Stimulated activated CD4-positive, alpha-beta T cell treated with anti-CD3 and anti-CD28 coated beads, Interleukin-12 subunit alpha, Interleukin-12 subunit beta, amount 100 ng/mL, for 24 hours (primary cell): ENCODE results near the gene PCDHA3.
"Not testable (repeated sequence)": the region's sequence is repeated elsewhere in the genome, so short reads cannot be mapped to it uniquely, and the experiment has no call there.

Source experiments
- DNase-seq, 2 experiments: peaks; one replicate each; pipeline ENCODE4 v3.0.0-alpha.2; 2020; ENCODE audit warnings: low read depth in 2 of 2

Gene PCDHA3

GRCh38 chr5:140800816-140801493 is at the start of gene PCDHA3:
Gene PCDHA3 (plus strand): TSS chr5:140801057.
- no peak for DNase-seq

- DNase-seq, result no peak
Observed at GRCh38 chr5:140753561-140753960, 47.3 kb upstream of the PCDHA3 start.

DNA sequence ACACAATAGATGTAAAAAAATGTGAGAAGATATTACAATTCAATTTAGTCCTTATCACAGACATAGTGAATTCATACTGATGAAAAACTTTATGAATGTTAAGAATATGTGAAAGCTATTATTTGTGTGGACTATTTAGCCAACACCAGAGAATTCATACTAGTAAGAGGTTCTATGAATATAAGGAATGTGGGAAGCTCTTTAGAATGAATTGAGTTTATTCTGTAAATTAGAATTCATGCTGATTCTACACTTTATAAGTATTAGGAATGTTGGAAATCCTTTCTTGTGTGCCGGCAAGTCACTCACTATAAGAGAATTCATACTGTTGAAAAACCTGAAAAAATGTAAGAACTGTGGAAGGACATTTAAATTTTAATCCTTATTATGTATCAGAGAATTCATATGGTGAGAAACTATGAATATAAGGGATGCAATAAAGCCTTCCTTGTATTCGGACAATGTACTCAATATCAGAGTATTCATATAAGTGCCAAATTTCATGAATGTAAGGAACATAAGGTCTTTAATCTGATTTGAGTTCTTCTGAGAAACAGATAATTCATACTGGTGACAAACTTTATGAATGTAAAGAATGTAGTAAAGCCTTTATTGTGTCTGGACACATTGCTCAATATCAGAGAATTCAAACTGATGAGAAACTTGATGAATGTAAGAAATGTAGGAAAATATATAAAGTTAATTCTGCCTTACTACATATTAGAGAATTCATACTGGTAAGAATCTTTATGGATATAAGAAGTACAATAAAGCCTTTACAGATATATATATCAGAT is 36.5 kb upstream of the PCDHA3 start:
- DNase-seq, result no peak

DNA sequence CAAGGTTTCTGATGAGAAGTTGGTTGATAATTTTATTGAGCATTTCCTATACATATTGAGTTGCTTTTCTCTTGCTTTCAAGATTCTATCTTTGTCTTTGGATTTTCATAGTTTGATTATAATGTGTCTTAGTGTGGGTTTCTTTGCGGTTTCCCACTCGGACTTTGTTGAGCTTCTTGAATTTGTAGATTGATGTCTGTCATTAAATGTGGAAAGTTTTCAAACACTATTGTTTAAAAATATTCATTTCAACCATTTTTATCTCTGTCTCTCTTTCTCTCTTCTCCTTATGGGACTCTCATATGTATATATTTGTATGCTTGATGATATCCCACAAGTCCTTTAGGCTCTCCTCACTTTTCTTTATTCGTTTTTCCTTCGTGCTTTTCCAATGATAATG is 33.4 kb upstream of the PCDHA3 start:
- DNase-seq, result no peak

GRCh38 chr5:140780512-140780911 is 20.3 kb upstream of the PCDHA3 start:
- DNase-seq, result no peak

GRCh38 chr5:140785905-140786686 is 14.8 kb upstream of the PCDHA3 start, which contains the start of gene PCDHA1:
Gene PCDHA1 (plus strand): TSS chr5:140786140.
- no peak for DNase-seq

GRCh38 chr5:140787422-140787821 is 13.4 kb upstream of the PCDHA3 start:
- DNase-seq, result not testable (repeated sequence)

DNA sequence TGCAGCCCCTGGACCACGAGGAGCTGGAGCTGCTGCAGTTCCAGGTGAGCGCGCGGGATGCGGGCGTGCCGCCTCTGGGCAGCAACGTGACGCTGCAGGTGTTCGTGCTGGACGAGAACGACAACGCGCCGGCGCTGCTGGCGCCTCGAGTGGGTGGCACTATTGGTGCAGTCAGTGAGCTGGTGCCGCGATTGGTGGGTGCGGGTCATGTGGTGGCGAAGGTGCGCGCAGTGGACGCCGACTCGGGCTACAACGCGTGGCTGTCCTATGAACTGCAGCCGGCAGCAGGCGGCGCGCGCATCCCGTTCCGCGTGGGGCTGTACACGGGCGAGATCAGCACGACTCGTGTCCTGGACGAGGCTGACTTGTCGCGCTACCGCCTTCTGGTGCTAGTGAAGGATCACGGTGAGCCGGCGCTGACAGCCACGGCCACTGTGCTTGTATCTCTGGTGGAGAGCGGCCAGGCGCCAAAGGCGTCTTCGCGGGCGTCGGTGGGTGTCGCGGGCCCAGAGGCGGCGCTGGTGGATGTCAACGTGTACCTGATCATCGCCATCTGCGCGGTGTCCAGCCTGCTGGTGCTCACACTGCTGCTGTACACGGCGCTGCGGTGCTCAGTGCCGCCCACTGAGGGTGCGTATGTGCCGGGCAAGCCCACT is 12.9 kb upstream of the PCDHA3 start:
- DNase-seq, result not testable (repeated sequence)

- no peak for DNase-seq
Observed at GRCh38 chr5:140791089-140791488, 9.8 kb upstream of the PCDHA3 start.

- no peak for DNase-seq
Observed at GRCh38 chr5:140794595-140795258, 6.1 kb upstream of the PCDHA3 start, which contains the start of gene PCDHA2. Gene PCDHA2 (plus strand): TSS chr5:140794852.

GRCh38 chr5:140795259-140795641 is 5.6 kb upstream of the PCDHA3 start:
- no peak for DNase-seq

- DNase-seq, result not testable (repeated sequence)
Observed at GRCh38 chr5:140796072-140796717, 4.7 kb upstream of the PCDHA3 start.

DNA sequence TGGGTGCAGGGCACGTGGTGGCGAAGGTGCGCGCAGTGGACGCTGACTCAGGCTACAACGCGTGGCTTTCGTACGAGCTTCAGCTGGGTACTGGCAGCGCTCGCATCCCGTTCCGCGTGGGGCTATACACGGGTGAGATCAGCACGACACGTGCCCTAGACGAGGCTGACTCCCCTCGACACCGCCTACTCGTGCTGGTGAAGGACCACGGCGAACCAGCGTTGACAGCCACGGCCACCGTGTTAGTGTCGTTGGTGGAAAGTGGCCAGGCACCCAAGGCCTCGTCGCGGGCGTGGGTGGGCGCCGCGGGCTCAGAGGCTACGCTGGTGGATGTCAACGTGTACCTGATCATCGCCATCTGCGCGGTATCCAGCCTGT is 4.2 kb upstream of the PCDHA3 start:
- no peak for DNase-seq

- no peak for DNase-seq
Observed at GRCh38 chr5:140801494-140801841, 611 bp downstream of the PCDHA3 start.

- not testable (repeated sequence) for DNase-seq
Observed at GRCh38 chr5:140802381-140802780, 1.5 kb downstream of the PCDHA3 start.

DNA sequence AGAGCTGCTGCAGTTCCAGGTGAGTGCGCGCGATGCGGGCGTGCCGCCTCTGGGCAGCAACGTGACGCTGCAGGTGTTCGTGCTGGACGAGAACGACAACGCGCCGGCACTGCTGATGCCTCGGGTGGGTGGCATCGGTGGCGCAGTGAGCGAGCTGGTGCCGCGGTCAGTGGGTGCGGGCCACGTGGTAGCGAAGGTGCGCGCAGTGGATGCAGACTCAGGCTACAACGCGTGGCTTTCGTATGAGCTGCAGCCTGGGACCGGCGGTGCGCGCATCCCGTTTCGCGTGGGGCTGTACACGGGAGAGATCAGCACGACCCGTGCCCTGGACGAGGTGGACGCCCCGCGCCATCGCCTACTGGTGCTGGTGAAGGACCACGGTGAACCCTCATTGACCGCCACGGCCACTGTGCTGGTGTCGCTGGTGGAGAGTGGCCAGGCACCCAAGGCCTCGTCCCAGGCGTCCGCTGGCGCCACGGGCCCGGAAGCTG is 2.0 kb downstream of the PCDHA3 start:
- DNase-seq, result no peak

DNA sequence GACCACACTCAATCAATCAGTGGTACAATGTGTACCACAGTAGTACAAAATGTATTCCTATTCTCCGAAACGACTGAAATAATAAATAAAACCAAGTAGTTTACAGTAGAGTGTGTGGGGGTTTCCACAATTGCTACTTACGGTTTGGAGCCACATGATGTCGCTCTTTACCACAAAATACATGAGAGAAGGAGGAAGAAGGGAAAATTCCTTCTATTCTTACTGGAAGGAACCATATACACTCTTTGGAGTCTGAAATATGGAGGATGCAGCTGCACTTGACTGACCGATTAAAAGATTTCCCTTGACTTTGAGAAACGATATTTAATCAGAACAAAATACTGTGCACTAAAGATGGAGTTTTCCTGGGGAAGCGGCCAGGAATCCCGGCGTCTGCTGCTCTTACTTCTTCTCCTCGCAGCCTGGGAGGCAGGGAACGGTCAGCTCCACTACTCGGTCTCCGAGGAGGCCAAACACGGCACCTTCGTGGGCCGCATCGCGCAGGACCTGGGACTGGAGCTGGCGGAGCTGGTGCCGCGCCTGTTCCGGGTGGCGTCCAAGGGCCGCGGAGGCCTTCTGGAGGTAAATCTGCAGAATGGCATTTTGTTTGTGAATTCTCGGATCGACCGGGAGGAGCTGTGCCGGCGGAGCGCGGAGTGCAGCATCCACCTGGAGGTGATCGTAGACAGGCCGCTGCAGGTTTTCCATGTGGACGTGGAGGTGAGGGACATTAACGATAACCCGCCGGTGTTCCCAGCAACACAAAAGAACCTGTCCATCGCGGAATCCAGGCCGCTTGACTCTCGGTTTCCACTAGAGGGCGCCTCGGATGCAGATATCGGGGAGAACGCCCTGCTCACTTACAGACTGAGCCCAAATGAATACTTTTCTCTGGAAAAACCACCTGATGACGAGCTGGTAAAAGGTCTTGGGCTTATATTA is 6.2 kb downstream of the PCDHA3 start, which contains the start of gene PCDHA4:
TSS of gene PCDHA4 (plus strand) at position 235 of the 942 bp plus-strand sequence.
- DNase-seq, result no peak

GRCh38 chr5:140808241-140808888 is 7.5 kb downstream of the PCDHA3 start:
- DNase-seq, result not testable (repeated sequence)

DNA sequence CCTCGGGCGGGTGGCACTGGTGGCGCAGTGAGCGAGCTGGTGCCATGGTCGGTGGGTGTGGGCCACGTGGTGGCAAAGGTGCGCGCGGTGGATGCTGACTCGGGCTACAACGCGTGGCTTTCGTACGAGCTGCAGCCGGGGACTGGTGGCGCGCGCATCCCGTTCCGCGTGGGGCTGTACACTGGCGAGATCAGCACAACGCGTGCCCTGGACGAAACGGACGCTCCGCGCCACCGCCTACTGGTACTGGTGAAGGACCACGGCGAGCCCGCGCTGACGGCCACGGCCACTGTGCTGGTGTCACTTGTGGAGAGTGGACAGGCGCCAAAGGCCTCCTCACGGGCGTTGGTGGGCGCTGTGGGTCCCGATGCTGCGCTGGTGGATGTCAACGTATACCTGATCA is 8.0 kb downstream of the PCDHA3 start:
- no peak for DNase-seq
